SK-N-SH (cell line): ENCODE data around the gene ST7. TPM values are rescaled to one million over a fixed set of nuclear protein-coding genes. Genes with fewer than 3 reads are reported as not detected.

Experiments
- CTCF ChIA-PET: fragments of 300-600, 350-600 bp; formaldehyde crosslinking; extraction: SDS; loops from one replicate; lab custom pipeline; 2021; lab: Yijun Ruan, JAX
- POLR2A ChIA-PET: fragments of 350-600 bp; sonication (Branson Sonifier 250); formaldehyde crosslinking; extraction: SDS; loops from one replicate; lab custom pipeline; 2020; ENCODE audit warnings: antibody characterized with exemption, inconsistent platforms; lab: Yijun Ruan, JAX
- DNase-seq: peaks from one replicate; pipeline ENCODE4 v3.0.0; 2012
- H2AFZ ChIP-seq: fragments of 200-600 bp; sonication (generic); 2 replicates; pipeline ENCODE4 v1.8.1; 2016; ENCODE audit warnings: antibody characterized with exemption, mild to moderate bottlenecking, low read depth
- H3F3A ChIP-seq: fragments of 200-600 bp; sonication (generic); replicated peaks from 2 replicates; pipeline ENCODE3; 2016; ENCODE audit warnings: antibody characterized with exemption, mild to moderate bottlenecking; ENCODE audit not compliant: insufficient read depth
- H3K27ac ChIP-seq, 2 experiments: fragments of 200-500 bp in 1 of 2; fragments of 200-600 bp in 1 of 2; sonication (Bioruptor generic) in 1 of 2; sonication (generic), shearing (Covaris generic) in 1 of 2; 2 replicates each; pipeline versions ENCODE4 v1.5.1 to v1.6.1; 2014 to 2016; ENCODE audit warnings: low read depth in 2 of 2, inconsistent platforms in 1 of 2, low read length in 1 of 2, mild to moderate bottlenecking in 1 of 2, mixed read lengths in 1 of 2
- H3K27me3 ChIP-seq: fragments of 200-600 bp; sonication (generic), shearing (Covaris generic); 2 replicates; pipeline ENCODE4 v1.6.1; 2016; ENCODE audit warnings: mixed run types; ENCODE audit not compliant: insufficient read depth
- H3K36me3 ChIP-seq, 2 experiments: fragments of 200-500 bp in 1 of 2; fragments of 200-600 bp in 1 of 2; sonication (Bioruptor generic) in 1 of 2; sonication (generic) in 1 of 2; replicated peaks in 1 of 2; 2 replicates each; pipeline versions ENCODE3 to v1.5.1; 2014 to 2016; ENCODE audit warnings: low read length in 1 of 2, mild to moderate bottlenecking in 1 of 2; ENCODE audit not compliant: insufficient read depth in 2 of 2, control insufficient read depth in 1 of 2
- H3K4me1 ChIP-seq, 2 experiments: fragments of 200-500 bp in 1 of 2; fragments of 200-600 bp in 1 of 2; sonication (Bioruptor generic) in 1 of 2; sonication (generic), shearing (Covaris generic) in 1 of 2; 2 replicates each; pipeline versions ENCODE4 v1.5.1 to v1.6.1; 2014 to 2016; ENCODE audit warnings: low read depth in 1 of 2, low read length in 1 of 2, mixed run types in 1 of 2; ENCODE audit not compliant: insufficient read depth in 2 of 2, control insufficient read depth in 1 of 2
- H3K4me2 ChIP-seq: fragments of 200-600 bp; sonication (generic), shearing (Covaris generic); 2 replicates; pipeline ENCODE4 v1.6.1; 2017; ENCODE audit warnings: mixed run types
- H3K4me3 ChIP-seq, 2 experiments: fragments of 200-500 bp in 1 of 2; fragments of 200-600 bp in 1 of 2; sonication (Bioruptor generic) in 1 of 2; sonication (generic), shearing (Covaris generic) in 1 of 2; 2 replicates each; pipeline versions ENCODE4 v1.5.1 to v1.8.1; 2014 to 2016; ENCODE audit warnings: low read depth in 2 of 2, inconsistent platforms in 1 of 2, low read length in 1 of 2, mild to moderate bottlenecking in 1 of 2, mixed read lengths in 1 of 2, moderate library complexity in 1 of 2
- H3K79me2 ChIP-seq: fragments of 200-600 bp; sonication (generic); 2 replicates; pipeline ENCODE4 v1.8.1; 2017; ENCODE audit warnings: mild to moderate bottlenecking; ENCODE audit not compliant: insufficient read depth
- H3K9ac ChIP-seq: fragments of 200-600 bp; sonication (generic); 2 replicates; pipeline ENCODE4 v1.6.1; 2017; ENCODE audit warnings: mixed run types
- H3K9me2 ChIP-seq: fragments of 200-600 bp; sonication (generic); 2 replicates; pipeline ENCODE4 v1.6.1; 2017; ENCODE audit warnings: mixed run types
- H3K9me3 ChIP-seq: fragments of 200-600 bp; sonication (generic); 2 replicates; pipeline ENCODE4 v1.6.1; 2017; ENCODE audit warnings: mixed run types, mild to moderate bottlenecking, moderate library complexity
- H4K20me1 ChIP-seq: fragments of 200-600 bp; sonication (generic); 2 replicates; pipeline ENCODE4 v1.6.1; 2017; ENCODE audit warnings: mild to moderate bottlenecking, mixed run types; ENCODE audit not compliant: insufficient read depth
- ELF1 ChIP-seq: IDR thresholded peaks from 2 replicates; pipeline ENCODE4 v1.4.0; 2012
- EP300 ChIP-seq, 2 experiments: IDR thresholded peaks; 2 replicates each; pipeline versions ENCODE4 v1.4.0 to v1.6.1; 2012; ENCODE audit warnings: borderline replicate concordance in 1 of 2, low read depth in 1 of 2, low read length in 1 of 2
- GATA2 ChIP-seq: sonication (generic); formaldehyde crosslinking; IDR thresholded peaks from 2 replicates; pipeline ENCODE4 v1.5.0; 2020; ENCODE audit warnings: mild to moderate bottlenecking, missing genetic modification reagents
- MXI1 ChIP-seq: IDR thresholded peaks from 2 replicates; pipeline ENCODE4 v1.6.1; 2012; ENCODE audit warnings: mild to moderate bottlenecking, low read depth, low read length, improper control_type of control experiment
- TAF1 ChIP-seq: IDR thresholded peaks from 2 replicates; pipeline ENCODE4 v1.6.1; 2012; ENCODE audit warnings: low read depth, mild to moderate bottlenecking, low read length, moderate library complexity, borderline replicate concordance
- TCF12 ChIP-seq: IDR thresholded peaks from 2 replicates; pipeline ENCODE4 v1.4.0; 2012
- TEAD4 ChIP-seq: IDR thresholded peaks from 2 replicates; pipeline ENCODE4 v1.4.0; 2012; ENCODE audit warnings: mild to moderate bottlenecking, borderline replicate concordance; ENCODE audit not compliant: insufficient read depth
- YY1 ChIP-seq: IDR thresholded peaks from 2 replicates; pipeline ENCODE4 v1.4.0; 2012; ENCODE audit warnings: low read depth, mild to moderate bottlenecking
- WGBS: methylation state at CpG from one replicate; pipeline ENCODE4 v1.1.6; 2017; ENCODE audit warnings: low lambda C conversion rate; 5-methylcytosine and 5-hydroxymethylcytosine counted together
- polyA plus RNA-seq, 3 experiments: library from polyadenylated mRNA; depleted of rRNA; stranded (reverse); fragments of >200 nt; gene quantifications; 2 replicates each; pipeline ENCODE4 v1.2.3, GENCODE V29; 2012
- TF ChIP-seq, protein P1 (sequence below): fragments of 150-350 bp; IDR thresholded peaks from 2 replicates; pipeline ENCODE4 v1.6.1; 2016; ENCODE audit warnings: mild to moderate bottlenecking, low read depth, low read length
- TF ChIP-seq, protein P2 (sequence below): IDR thresholded peaks from 2 replicates; pipeline ENCODE4 v1.6.1; 2012; ENCODE audit warnings: mild to moderate bottlenecking, low read depth, low read length, moderate library complexity
- TF ChIP-seq, protein P3 (sequence below): IDR thresholded peaks from 2 replicates; pipeline ENCODE4 v1.4.0; 2012; ENCODE audit warnings: low read depth, borderline replicate concordance
- TF ChIP-seq, protein P4 (sequence below): fragments of 200-600 bp; sonication (generic); IDR thresholded peaks from 2 replicates; pipeline ENCODE4 v1.6.1; 2017; ENCODE audit warnings: antibody characterized with exemption, mild to moderate bottlenecking, moderate library complexity

The ST7 gene
- polyA plus RNA-seq, 1 of the 3 experiments (the other 2 are of a cell fraction), result 23.5 TPM

DNA sequence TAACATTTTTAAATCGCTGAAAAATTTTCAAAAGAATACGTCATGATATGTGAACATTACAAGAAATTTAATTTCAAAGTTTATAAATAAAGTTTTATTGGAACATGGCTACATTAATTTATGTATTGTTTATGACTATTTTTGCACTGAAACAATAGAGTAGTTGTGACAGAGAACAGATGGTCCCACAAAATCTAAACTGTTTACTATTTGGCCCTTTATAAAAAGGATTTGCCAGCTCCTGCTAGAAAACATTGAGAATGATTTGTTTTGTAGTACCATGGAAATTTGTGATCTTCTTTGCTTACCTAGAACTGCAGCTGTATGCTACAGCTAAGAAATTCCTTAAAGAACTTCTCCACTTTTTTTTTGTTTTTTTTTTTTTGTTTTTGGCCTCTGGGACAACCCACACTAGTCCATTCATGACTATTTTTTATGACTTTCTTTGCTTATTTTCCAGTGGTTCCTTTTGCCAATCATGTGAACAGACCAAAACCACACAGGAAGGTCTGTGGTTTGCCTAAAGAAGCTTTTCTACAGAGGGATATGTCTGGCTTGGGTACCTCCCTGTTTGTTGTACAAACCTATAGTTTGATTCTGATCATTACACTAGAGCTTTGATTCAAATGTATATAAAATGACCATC, 55.7 kb downstream of the ST7 start:
- Histone ChIP-seq H3F3A (peaks cover 14% of the 10 kb centered on the region), H2AFZ (no peak overlapping the region), H3K4me1 (peaks cover 0 to 8% of the 10 kb centered on the region in 2 experiments; a peak in 3 of 4 replicates), H3K27ac (no peak overlapping the region), H3K4me2 (no peak overlapping the region), H3K79me2 (peaks cover 28% of the 10 kb centered on the region; the same call in 1 of the 2 replicates), H4K20me1 (no peaks in the 10 kb centered on the region), H3K9me2 (no peaks in the 10 kb centered on the region), H3K36me3 (no peaks in the 10 kb centered on the region), H3K9ac (no peak overlapping the region), H3K9me3 (no peaks in the 10 kb centered on the region), H3K4me3 (no peak overlapping the region), H3K27me3 (no peaks in the 10 kb centered on the region)
- TF ChIP-seq MXI1, result no peak
- TF ChIP-seq, protein P1, sequence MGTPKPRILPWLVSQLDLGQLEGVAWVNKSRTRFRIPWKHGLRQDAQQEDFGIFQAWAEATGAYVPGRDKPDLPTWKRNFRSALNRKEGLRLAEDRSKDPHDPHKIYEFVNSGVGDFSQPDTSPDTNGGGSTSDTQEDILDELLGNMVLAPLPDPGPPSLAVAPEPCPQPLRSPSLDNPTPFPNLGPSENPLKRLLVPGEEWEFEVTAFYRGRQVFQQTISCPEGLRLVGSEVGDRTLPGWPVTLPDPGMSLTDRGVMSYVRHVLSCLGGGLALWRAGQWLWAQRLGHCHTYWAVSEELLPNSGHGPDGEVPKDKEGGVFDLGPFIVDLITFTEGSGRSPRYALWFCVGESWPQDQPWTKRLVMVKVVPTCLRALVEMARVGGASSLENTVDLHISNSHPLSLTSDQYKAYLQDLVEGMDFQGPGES, result no peak
- TF ChIP-seq TCF12, result no peak
- no peak for TF ChIP-seq TEAD4
- TF ChIP-seq EP300 (IDR thresholded peaks at IDR 0.05; ENCODE audit: borderline replicate concordance in 1 of 2, low read depth in 1 of 2, low read length in 1 of 2), result no peak
- TF ChIP-seq YY1, result no peak
- TF ChIP-seq, protein P2, sequence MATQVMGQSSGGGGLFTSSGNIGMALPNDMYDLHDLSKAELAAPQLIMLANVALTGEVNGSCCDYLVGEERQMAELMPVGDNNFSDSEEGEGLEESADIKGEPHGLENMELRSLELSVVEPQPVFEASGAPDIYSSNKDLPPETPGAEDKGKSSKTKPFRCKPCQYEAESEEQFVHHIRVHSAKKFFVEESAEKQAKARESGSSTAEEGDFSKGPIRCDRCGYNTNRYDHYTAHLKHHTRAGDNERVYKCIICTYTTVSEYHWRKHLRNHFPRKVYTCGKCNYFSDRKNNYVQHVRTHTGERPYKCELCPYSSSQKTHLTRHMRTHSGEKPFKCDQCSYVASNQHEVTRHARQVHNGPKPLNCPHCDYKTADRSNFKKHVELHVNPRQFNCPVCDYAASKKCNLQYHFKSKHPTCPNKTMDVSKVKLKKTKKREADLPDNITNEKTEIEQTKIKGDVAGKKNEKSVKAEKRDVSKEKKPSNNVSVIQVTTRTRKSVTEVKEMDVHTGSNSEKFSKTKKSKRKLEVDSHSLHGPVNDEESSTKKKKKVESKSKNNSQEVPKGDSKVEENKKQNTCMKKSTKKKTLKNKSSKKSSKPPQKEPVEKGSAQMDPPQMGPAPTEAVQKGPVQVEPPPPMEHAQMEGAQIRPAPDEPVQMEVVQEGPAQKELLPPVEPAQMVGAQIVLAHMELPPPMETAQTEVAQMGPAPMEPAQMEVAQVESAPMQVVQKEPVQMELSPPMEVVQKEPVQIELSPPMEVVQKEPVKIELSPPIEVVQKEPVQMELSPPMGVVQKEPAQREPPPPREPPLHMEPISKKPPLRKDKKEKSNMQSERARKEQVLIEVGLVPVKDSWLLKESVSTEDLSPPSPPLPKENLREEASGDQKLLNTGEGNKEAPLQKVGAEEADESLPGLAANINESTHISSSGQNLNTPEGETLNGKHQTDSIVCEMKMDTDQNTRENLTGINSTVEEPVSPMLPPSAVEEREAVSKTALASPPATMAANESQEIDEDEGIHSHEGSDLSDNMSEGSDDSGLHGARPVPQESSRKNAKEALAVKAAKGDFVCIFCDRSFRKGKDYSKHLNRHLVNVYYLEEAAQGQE, result no peak
- TF ChIP-seq ELF1, result no peak
- 93% methylated on average over 2 of the region's 2 CpGs for WGBS
- ChIA-PET POLR2A (no interaction called here), CTCF (interaction anchor here (0.5 to 8.4 kb wide), 13 partner anchors 9 to 376 kb away, joined by 3 to 58 read pairs (median 4); no protein-coding TSS in a partner anchor)
- DNase-seq, result no peak

DNA sequence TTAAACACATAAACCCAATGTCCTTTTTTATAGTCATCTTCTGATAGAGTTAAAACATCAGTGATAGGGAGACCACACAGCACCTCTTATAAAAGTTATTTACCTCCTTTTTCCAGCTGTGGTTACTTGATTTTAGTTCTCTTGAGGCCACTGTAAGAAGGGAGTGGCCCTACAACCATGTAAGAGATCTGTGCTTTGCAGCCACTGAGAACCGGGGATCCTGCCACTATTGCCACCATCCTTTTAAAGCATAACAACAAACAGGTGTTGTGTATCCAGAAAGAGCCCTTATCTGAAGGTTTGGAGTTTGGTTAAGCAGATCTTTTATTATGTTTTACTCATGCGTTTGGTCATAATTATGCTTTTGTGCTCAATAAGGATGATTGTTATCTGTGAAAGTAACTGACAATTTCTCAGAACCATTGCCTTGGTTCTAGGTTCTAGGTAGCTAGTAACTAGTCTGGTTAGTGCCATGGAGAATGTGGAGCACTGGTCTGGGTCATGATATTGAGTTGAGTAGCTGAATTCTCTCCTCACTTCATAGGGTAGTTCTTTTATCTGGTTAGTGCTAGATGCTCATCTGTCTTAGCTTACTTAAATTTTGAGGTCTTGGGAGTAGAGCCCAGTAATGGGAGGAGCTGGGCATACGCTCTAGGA, 56.5 kb downstream of the ST7 start:
- Histone ChIP-seq H3K4me3 (no peak overlapping the region), H3K9ac (no peak overlapping the region), H3K9me2 (no peaks in the 10 kb centered on the region), H3K79me2 (peaks cover 24% of the 10 kb centered on the region; the same call in 1 of the 2 replicates), H3K9me3 (no peaks in the 10 kb centered on the region), H4K20me1 (no peaks in the 10 kb centered on the region), H3K4me1 (peaks cover 8 to 14% of the 10 kb centered on the region in 2 experiments; a peak in 3 of 4 replicates), H3K27me3 (no peaks in the 10 kb centered on the region), H3F3A (peaks cover 12% of the 10 kb centered on the region), H3K27ac (peak overlapping the region in 1 of 2 experiments; percentile 14; a peak in 2 of 4 replicates), H3K36me3 (no peaks in the 10 kb centered on the region), H2AFZ (no peak overlapping the region), H3K4me2 (no peak overlapping the region)
- CTCF ChIA-PET, result interaction anchor here (0.5 to 8.4 kb wide), 13 partner anchors 9 to 376 kb away, joined by 3 to 58 read pairs (median 4); no protein-coding TSS in a partner anchor
- TF ChIP-seq, protein P3, sequence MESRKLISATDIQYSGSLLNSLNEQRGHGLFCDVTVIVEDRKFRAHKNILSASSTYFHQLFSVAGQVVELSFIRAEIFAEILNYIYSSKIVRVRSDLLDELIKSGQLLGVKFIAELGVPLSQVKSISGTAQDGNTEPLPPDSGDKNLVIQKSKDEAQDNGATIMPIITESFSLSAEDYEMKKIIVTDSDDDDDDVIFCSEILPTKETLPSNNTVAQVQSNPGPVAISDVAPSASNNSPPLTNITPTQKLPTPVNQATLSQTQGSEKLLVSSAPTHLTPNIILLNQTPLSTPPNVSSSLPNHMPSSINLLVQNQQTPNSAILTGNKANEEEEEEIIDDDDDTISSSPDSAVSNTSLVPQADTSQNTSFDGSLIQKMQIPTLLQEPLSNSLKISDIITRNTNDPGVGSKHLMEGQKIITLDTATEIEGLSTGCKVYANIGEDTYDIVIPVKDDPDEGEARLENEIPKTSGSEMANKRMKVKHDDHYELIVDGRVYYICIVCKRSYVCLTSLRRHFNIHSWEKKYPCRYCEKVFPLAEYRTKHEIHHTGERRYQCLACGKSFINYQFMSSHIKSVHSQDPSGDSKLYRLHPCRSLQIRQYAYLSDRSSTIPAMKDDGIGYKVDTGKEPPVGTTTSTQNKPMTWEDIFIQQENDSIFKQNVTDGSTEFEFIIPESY, result no peak
- TF ChIP-seq TAF1, result no peak
- no peak for TF ChIP-seq GATA2 (CRISPR knock-in tag)
- TF ChIP-seq, protein P4, sequence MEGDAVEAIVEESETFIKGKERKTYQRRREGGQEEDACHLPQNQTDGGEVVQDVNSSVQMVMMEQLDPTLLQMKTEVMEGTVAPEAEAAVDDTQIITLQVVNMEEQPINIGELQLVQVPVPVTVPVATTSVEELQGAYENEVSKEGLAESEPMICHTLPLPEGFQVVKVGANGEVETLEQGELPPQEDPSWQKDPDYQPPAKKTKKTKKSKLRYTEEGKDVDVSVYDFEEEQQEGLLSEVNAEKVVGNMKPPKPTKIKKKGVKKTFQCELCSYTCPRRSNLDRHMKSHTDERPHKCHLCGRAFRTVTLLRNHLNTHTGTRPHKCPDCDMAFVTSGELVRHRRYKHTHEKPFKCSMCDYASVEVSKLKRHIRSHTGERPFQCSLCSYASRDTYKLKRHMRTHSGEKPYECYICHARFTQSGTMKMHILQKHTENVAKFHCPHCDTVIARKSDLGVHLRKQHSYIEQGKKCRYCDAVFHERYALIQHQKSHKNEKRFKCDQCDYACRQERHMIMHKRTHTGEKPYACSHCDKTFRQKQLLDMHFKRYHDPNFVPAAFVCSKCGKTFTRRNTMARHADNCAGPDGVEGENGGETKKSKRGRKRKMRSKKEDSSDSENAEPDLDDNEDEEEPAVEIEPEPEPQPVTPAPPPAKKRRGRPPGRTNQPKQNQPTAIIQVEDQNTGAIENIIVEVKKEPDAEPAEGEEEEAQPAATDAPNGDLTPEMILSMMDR, result no peak
- TF ChIP-seq YY1, result no peak
- WGBS, result 94% methylated on average over 3 of the region's 3 CpGs
- POLR2A ChIA-PET, result no interaction called here
- no peak for DNase-seq
